ENCODE data around the gene DCAF16.
A peak's percentile ranks its signal among the peaks of the same experiment; 100 is the strongest.
"Not testable (repeated sequence)": the region's sequence is repeated elsewhere in the genome, so short reads cannot be mapped to it uniquely, and the experiment has no call there.

The DCAF16 gene

GRCh38 chr4:17810260-17811077, at the start of gene DCAF16, which contains the start of gene NCAPG:
TSS of gene DCAF16 (minus strand) at chr4:17810757. CDS start at chr4:17804141, 6,616 bp downstream.
TSS of gene NCAPG (plus strand) at chr4:17810979. CDS start at chr4:17811078, 99 bp downstream.
- DNase-seq (ENCODE audit: low read depth): peak; percentile 98

GRCh38 chr4:17859793-17860406, 49.3 kb upstream of the DCAF16 start:
- DNase-seq (ENCODE audit: low read depth): no peak

GRCh38 chr4:17854036-17854435, 43.5 kb upstream of the DCAF16 start:
- no peak for DNase-seq (ENCODE audit: low read depth)

- no peak for DNase-seq (ENCODE audit: low read depth)
Observed at GRCh38 chr4:17851959-17852358, 41.4 kb upstream of the DCAF16 start.

- DNase-seq (ENCODE audit: low read depth): not testable (repeated sequence)
Observed at GRCh38 chr4:17850295-17850694, 39.7 kb upstream of the DCAF16 start.

- no peak for DNase-seq (ENCODE audit: low read depth)
Observed at GRCh38 chr4:17846266-17846665, 35.7 kb upstream of the DCAF16 start.

GRCh38 chr4:17823871-17824669, 13.5 kb upstream of the DCAF16 start:
- no peak for DNase-seq (ENCODE audit: low read depth)

- peak; percentile 51 for DNase-seq (ENCODE audit: low read depth)
Observed at GRCh38 chr4:17817027-17817426, 6.5 kb upstream of the DCAF16 start.

GRCh38 chr4:17816142-17816541, 5.6 kb upstream of the DCAF16 start:
- no peak for DNase-seq (ENCODE audit: low read depth)

- DNase-seq (ENCODE audit: low read depth): no peak
Observed at GRCh38 chr4:17814140-17814539, 3.6 kb upstream of the DCAF16 start.

GRCh38 chr4:17812801-17813200, 2.2 kb upstream of the DCAF16 start:
- DNase-seq (ENCODE audit: low read depth): no peak

- no peak for DNase-seq (ENCODE audit: low read depth)
Observed at GRCh38 chr4:17812125-17812524, 1.6 kb upstream of the DCAF16 start.

GRCh38 chr4:17811078-17811603, 584 bp upstream of the DCAF16 start:
- no peak for DNase-seq (ENCODE audit: low read depth)

- DNase-seq (ENCODE audit: low read depth): no peak
Observed at GRCh38 chr4:17809667-17810066, 890 bp downstream of the DCAF16 start.

GRCh38 chr4:17807446-17807845, 3.1 kb downstream of the DCAF16 start:
- no peak for DNase-seq (ENCODE audit: low read depth)

- DNase-seq (ENCODE audit: low read depth): no peak
Observed at GRCh38 chr4:17805580-17806155, 4.9 kb downstream of the DCAF16 start.

- DNase-seq (ENCODE audit: low read depth): no peak
Observed at GRCh38 chr4:17797808-17798207, 12.7 kb downstream of the DCAF16 start.

GRCh38 chr4:17794730-17795129, 15.8 kb downstream of the DCAF16 start:
- DNase-seq (ENCODE audit: low read depth): no peak

- no peak for DNase-seq (ENCODE audit: low read depth)
Observed at GRCh38 chr4:17788956-17789355, 21.6 kb downstream of the DCAF16 start.

- DNase-seq (ENCODE audit: low read depth): no peak
Observed at GRCh38 chr4:17787315-17787714, 23.2 kb downstream of the DCAF16 start.

GRCh38 chr4:17786567-17786966, 24.0 kb downstream of the DCAF16 start:
- no peak for DNase-seq (ENCODE audit: low read depth)

GRCh38 chr4:17785858-17786257, 24.7 kb downstream of the DCAF16 start:
- DNase-seq (ENCODE audit: low read depth): no peak

Measured in stromal cell of bone marrow (primary cell).